HG03439 (cell line): Measurements from ENCODE around the gene C18orf32.
"Not testable (repeated sequence)": the region's sequence is repeated elsewhere in the genome, so short reads cannot be mapped to it uniquely, and the experiment has no call there.

Experiments
- ATAC-seq: cut with Tn5 transposase; IDR thresholded peaks from one replicate; pipeline ENCODE4 v1.9.1; 2021; ENCODE audit warnings: mild to moderate bottlenecking, moderate library complexity; ENCODE audit not compliant: unreplicated experiment

C18orf32 gene

DNA sequence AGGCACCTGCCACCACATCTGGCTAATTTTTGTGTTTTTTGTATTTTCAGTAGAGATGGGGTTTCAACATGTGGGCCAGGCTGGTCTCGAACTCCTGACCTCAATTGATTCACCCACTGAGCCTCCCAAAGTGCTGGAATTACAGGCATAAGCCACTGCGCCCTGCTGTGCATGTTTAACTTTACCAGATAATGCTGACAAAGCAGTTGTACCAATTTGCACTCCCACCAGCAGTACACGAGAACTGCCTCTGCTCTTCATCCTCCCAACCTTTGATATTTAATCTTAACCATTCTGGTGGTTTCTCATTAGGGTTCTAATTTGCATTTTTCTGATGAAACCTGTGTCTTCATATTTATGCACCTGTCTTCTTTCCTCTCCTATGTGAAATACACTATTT, 14.6 kb downstream of the C18orf32 start:
- no peak for ATAC-seq

DNA sequence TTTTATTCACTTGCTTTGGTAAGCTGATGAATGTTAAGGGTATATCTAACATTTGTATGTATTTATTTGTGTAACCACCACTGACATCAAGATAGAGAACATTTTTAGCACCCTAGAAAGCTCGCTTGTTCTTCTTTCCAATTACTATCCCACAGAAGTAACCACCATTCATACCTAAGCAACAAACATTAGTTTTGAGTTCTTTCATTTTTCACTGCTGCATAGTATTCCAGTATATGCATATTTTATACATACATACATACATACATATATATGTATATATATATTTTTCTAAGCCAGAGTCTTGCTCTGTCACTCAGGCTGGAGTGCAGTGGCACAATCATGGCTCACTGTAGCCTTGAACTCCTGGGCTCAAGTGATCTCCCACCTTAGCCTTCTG, 15.5 kb downstream of the C18orf32 start:
- ATAC-seq: no peak

DNA sequence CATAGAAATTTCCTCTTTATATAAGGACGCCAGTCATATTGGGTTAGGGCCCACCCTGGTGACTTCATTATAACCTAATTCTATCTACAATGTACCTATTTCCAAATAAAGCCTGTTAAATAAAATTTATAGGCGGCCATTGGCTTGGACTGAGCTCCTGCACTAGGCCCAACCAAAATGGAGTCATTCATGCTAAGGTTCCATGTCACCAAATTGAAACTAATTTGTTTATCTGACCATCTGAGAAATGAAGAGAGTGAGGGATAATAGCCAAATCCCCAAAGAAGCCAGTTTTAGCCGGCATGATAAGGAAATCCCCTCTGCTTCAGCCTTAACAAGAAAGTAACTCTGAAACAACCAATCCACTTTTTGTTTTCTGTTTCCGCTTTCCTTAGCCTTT, 19.4 kb downstream of the C18orf32 start:
- ATAC-seq: no peak

DNA sequence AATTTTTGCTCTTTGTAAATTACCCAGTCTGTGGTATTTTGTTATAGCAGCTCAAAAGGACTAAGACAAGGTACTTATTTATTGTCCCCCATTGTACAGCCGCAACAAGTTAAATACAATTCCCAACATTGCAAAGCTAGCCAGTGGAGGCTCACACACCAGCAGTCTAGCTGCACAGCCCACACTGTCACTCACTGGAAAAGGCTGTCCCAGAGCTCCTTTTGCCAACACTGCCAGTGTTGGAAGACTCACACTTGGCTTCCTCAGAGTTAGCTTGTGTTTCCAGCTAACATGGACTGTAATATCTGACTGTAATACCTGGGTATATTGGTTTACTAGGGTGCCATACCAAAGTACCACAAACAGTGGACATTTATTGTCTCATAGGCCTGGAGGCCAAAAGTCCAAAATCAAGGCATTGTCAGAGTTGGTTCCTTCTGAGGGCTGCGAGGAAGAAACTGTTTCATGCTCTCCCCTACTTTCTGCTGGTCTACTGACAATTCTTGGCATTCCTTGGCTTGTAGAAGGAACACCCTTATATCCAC, 19.9 kb downstream of the C18orf32 start:
- no peak for ATAC-seq

DNA sequence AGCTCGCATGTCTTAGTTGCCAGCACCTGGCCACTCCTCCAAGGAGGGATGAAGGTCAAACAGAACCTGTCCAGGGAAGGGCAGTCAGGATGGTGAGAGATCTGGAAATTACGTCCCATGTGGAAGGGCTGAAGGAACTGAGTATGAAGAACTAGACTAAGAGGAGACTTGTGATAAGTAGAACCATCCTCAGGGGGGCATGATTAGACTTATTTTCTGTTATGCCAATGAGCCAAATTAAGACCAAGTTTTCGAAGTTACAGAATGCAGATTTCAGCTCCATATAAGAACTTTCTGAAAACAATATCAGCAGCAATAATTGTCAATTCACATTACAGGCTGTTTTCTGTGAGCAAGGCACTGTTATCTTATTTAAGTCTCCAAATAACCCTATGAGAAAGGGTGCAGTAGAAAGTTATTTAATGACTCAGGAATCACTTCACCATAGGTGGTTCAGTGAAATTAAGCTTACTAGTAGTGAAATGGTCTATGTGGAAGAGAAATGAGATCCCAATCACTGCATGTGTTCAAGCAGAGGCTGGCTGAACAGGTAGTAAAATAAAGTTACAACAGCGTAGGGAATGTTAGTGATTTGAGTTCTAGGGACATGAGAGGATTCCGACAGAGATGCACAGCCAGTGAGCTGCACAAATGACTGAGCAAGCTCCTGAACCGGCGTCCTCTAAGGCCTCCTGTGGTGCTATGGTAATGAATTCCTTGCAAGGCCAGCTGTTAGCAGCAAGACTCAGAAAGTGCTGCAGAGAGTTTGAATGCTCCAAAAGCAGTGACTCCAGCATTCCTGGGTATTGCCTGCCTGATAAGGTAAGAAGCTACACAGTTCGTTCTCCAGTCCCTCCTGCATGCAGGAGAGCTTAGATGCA, 22.1 kb downstream of the C18orf32 start:
- ATAC-seq: no peak

DNA sequence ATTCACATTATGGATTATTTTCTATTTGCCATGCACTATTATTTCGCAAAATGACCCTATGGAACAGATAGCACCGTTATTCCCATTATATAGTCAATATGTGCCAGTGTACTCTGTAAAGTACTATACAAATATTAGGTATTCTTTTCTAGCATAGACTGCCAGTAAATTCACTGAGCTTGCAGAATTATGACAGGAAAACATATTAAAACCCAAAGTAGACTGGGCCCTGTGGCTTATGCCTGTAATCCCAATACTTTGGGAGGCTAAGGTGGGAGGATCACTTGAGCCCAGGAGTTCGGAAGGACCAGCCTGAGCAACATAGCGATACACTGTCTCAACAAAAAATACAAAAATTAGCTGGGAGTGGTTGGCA, 25.4 kb downstream of the C18orf32 start:
- no peak for ATAC-seq

DNA sequence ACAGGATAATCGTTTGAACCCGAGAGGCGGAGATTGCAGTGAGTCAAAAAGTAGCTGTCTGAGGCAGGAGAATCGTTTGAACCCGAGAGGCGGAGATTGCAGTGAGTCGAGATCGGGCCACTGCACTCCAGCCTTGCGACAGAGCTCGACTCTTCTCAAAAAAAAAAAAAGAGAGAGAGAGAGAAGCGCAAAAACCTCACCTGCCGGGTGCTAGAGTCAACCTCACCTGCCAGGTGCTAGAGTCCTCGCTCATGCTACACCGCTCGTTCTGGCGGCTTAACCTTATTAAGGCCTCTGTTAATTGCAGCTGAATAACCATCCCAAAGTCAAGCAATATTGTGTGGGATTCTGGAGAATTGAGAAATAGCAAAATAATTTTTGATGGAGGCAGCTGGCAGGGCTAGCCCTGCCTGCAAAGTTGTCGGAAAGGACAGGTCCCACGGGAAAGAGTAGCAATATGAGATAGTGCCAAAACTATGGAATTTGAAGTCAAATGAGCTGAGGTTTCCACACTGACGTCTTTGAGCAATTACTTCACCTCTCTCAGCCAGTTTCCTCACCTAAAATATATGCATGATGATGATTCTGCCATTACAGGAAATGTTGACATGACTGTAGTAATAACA, 25.9 kb downstream of the C18orf32 start:
- ATAC-seq: no peak

DNA sequence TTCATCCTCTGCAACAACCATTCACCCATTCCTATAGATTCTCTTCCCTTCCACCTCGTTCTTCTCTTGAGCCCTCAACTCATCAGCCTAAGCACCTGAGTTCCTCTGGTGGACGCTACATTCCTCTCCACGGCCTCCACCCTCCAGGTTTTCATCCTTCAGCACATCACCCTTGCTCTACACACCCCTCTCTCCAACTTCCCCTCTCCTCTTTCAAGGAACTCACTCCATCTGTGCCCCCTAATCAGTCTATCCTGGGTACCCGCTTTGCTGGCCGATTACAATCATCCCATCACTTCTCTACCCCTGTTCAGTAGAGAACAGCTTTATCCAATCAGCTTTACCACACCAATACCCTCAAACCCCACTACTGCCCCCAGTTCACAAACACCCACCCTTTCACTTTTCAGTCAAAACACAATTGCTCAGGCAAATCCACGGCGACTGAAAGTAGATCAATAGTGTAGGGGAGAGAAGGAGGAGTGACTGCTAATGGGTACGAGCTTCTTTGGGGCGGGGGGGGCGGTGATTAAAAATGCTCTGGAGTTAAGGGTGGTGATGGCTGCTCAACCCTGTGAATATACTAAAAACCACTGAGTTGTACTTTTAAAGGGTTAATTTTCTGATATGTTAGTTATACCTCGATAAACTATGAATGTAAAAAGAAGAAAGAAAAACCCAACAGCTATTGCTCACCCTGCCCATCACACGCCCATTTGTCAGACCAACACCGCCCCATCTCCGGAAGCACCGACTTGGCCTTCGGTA, 27.4 kb downstream of the C18orf32 start:
- ATAC-seq: no peak

DNA sequence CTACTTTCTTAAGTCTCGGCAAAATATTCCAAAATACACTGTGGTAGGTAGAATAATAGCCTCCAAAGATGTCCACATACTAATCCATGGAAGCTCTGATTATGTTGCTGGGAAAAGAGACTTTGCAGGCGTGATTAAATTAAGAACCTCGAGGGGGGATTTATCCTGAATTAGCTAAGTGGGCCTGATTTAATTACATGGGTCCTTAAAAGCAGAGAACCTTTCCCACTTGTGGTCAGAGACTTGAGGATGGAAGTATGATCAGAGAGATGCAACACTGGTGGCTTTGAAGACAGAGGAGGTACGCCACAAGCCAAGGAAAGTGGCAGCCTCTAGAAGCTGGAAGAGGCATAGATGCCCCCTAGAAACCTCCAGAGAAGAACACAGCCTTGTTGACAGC, 29.4 kb downstream of the C18orf32 start:
- ATAC-seq: no peak

DNA sequence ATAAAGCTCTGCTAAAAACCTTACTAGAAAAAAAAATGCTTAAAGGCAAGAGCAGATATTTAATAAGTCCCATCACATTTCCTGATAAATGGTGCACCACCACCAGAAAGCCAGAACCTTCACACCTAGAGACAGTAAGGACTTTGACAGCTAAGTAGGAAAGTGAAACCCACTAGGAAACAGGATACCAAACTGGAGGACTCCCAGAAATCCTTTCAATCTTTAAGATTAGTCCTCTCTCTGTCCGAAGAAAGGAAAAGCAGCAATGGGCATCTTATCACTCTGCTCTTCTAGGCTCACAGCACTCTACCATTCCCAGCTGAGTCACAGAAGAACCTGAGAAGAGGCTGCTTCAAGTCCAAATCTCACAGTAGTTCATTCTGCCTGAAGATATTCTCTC, 30.2 kb downstream of the C18orf32 start:
- ATAC-seq: no peak

DNA sequence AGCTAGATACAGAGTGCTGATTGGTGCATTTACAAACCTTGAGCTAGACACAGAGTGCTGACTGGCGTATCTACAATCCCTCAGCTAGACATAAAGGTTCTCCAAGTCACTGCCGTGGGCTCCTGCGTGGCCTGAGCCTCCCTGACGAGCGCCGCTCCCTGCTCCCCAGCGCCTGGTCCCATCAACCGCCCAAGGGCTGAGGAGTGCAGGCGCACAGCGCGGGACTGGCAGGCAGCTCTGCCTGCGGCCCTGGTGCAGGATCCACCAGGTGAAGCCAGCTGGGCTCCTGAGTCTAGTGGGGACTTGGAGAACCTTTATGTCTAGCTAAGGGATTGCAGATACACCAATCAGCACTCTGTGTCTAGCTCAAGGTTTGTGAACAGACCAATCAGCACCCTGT, 34.5 kb downstream of the C18orf32 start:
- not testable (repeated sequence) for ATAC-seq

DNA sequence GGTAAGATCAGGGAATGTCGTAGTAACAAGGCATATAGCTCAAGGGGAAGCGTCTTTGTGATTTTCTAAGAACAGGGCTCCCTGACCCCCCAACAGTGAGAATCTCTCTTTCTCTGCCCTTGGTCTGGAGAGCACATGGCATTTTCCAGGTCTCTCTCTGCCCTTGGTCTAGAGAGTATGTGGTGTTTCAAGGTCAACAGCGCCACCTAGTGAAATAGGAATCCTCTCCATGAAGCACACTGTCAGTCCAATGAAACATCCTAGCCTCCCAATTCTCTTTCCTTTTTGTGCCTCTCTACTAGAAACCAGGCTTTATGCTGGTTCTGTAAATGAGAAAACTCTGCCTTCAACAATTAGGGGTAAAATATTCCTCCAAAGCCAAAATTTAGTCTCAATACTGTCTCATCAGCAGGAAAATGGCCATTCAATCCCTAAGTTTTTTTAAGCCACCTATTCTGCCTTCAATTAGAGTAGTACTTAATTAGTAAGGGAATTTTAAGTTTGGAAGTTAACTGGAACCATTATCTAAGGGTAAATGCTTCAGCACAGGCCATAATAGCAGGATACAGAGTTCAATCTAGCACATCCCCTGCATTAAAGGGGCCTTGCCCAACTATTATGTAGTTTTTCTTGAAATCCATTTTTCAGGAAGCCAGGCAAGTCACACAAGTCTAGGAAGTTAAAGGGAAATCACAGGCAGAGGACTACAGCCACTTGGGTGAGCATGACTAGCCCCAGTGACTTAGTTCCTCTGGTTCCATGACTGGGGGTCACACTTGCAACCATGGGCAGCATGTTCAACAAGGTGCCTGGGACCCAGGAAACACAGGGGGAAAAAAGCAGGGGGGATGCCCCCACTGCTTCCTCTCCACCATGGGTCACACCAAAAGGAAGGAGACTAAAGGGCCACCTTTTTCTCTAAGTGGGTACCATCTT, 39.0 kb downstream of the C18orf32 start:
- no peak for ATAC-seq

DNA sequence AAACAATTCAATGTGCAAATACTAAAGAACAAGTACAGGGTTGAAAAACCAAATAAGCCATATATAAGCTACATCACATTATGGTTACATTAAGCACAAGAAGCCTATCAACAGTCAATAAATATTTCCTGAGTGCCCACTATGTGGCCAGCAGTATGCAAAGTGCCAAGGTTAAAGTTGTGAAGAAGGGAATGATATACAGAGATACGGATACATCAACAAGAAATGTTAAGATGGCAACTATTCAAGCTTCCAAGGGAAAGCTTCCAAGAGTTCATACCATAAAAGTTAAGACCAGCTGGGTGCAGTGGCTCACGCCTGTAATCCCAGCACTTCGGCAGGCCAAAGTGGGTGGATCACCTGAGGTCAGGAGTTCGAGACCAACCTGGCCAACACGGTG, 40.6 kb downstream of the C18orf32 start:
- no peak for ATAC-seq

DNA sequence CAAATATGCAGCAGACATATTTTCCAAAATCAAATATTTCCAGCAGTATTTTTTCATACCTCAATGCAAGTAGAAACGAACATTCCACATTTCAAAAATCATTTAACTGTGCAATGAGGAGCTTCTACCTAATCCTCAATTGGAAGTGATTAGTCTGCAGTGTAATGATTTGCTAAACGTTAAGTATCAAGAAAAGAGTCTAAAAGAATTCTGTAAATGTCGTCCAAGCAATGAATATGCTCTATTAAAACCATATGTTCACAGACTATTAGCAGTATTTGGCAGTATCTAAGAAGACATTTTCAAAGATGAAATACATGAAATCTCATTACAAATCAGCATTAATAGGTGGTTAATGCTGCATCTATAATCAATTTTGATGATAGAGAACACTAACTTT, 42.5 kb downstream of the C18orf32 start:
- no peak for ATAC-seq

DNA sequence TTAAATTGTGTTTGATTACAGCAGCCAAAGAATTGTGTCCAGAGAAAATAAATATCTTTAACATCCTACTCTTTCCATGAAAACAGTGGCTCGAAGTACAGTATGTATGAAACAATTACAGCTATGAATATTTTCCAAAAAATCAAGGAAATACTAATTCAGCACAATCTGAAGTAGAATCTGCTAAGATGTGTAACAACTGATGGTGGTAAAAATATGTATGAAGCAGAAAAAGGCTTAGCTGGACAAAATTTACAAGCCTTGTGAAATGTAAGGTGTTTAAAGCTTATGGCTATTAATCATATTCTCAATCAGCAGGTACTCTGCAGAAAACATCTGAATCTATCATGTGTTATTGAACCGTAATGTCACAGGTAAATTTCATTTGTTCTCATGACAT, 43.2 kb downstream of the C18orf32 start:
- ATAC-seq: no peak

DNA sequence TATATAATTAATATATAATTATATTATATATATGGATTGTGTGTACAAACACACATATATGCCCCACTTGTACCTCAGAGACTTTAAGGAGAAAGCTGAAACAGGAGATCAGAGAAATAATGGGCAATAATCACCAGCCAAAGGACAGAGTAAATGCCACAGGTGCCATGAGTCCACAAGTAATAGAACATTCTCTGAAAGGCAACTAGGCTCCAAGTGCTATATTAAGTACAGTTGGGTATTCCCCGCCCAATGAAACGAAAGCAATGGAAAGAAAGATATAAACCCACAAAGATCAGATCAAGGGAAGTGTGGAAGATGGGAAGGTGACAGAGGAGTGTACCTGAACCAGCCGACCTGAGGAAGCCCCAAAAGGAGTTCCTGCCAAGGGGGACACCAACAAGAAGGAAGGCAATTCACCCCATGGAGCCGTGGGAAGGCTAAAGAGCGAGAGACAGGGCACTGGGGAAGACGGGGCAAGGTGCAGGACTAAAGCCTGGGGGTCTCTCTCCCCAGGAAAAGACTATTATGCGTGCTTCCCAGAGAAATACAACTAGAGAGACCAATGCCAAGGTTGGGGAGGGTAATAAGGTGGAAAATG, 45.6 kb downstream of the C18orf32 start:
- ATAC-seq: no peak

DNA sequence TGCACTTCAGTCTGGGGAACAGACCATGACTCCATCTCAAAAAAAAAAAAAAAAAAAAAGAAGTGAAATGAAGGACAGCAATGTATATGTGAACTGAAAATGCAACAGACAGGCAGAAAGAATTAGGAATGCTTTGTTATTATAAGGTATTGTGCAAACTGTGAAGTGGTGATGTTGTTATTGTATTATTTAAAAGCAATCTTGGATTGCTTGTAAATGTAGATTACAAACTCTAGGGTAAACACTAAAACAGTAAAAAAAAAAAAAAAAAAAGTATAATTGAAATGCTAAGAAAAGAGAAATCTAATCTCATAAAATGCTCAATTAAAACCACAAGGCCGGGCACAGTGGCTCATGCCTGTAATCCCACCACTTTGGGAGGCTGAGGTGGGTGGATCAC, 51.9 kb downstream of the C18orf32 start:
- no peak for ATAC-seq

DNA sequence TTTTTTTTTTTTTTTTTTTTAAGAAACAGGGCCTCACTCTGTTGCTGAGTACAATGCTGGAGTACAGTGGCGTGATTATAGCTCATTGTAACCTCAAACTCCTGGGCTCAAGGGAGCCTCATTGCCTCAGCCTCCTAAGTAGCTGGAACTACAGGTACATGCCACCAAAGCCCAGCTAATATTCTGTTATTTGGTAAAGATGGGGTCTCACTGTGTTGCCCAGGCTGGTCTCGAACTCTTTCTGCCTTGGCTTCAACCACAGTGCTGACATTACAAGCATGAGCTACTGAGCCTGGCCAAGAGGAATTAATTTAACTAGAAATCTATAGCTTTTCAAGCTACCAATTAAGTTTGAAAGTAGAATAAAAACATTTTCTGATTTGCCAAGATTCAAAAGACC, 54.4 kb downstream of the C18orf32 start:
- no peak for ATAC-seq

DNA sequence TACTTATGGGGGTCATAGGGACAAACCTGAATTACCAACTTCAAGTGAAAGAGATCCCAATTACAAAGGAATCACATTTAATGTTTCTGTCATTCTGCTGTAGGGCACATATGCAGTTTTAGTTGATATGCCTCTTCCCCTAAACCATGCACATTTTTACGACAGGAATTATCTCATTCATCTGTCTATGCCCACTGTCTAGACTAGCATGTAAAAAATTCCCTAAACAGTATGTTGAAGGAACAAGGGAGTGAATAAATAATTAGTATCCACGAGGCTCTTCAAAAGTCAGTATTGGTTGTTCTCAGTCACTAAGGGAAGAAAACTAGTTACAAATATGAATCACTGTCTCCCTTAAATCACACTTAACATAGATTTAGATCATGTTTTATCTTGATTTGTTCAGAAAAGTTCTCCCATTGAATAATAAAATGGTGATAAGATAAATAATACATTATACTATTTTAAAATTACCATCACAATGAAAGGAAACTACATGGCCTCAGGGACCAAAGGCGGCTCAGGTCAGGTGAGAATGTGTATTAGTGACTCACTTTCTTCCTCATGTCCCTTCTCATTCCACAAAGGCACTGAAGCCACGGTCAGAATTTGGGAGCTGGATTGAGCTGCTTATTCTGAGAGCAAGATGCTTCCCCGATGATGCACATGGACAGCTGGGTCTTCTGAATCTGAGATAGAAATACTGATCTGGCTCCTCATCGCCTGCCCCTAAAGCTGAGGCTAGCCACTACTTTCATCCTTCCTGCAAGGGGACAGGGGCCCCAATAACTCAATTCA, 55.7 kb downstream of the C18orf32 start:
- no peak for ATAC-seq
